Inferior parietal cortex (tissue), 1 donor: ENCODE measurements around the gene SMIM35.
"Not testable (repeated sequence)": the region's sequence is repeated elsewhere in the genome, so short reads cannot be mapped to it uniquely, and the experiment has no call there.

ENCODE experiments used
- DNase-seq: peaks from one replicate; pipeline ENCODE4 v3.0.0-alpha.2; 2016; ENCODE audit errors: extremely low spot score

Gene SMIM35

GRCh38 chr11:118033443-118033842 is 53.3 kb downstream of the SMIM35 start:
- no peak for DNase-seq

DNA sequence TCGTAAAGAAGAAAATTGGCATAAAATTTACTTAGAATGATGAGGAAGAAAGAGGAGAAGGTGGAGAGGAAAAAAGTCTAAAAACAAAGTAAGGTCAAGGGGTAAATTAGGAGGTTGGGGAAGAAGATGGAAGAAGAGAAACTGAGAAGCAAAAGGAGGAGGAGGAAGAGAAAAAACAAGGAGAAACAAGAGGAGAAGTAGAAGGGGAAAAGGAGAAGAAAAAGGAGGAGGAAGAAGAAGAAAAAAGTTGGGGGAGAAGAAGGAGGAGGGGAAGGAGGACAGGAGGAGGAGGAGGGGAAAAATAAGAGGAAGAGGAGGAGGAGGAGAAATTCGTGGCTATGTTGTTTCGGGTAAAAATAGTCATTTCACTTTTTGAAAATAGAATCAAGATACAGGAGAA is 58.1 kb downstream of the SMIM35 start:
- DNase-seq: no peak

GRCh38 chr11:118027694-118028093 is 59.1 kb downstream of the SMIM35 start:
- no peak for DNase-seq

GRCh38 chr11:118021146-118021545 is 65.6 kb downstream of the SMIM35 start:
- DNase-seq: no peak

- no peak for DNase-seq
Measured at GRCh38 chr11:118018401-118018800, 68.4 kb downstream of the SMIM35 start.

GRCh38 chr11:118017631-118018315 is 69.0 kb downstream of the SMIM35 start:
- DNase-seq: no peak

DNA sequence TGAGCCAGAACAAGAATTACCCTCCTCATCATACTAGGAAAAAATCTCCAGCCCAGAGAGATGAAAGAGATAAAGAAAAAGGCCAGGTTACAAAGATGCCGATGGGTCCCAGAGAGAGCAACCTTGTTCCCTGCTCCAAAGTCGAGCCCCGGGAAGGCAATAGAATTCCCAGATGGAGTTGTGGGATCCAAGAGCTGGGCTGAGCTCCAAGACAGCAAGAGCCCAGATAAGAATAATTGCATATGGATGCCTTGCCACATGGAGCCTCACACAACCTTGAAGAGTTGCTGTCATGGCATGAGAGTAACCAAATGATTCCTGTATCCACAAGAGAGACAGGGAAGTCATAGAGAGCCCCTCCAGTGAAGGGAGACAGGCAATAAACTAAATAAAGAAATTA is 69.7 kb downstream of the SMIM35 start:
- no peak for DNase-seq

- DNase-seq: no peak
Measured at GRCh38 chr11:118016104-118016503, 70.7 kb downstream of the SMIM35 start.

GRCh38 chr11:118015385-118015841 is 71.3 kb downstream of the SMIM35 start:
- DNase-seq: no peak

- DNase-seq: no peak
Measured at GRCh38 chr11:118014022-118014421, 72.7 kb downstream of the SMIM35 start.

GRCh38 chr11:118012083-118012669 is 74.6 kb downstream of the SMIM35 start:
- no peak for DNase-seq

DNA sequence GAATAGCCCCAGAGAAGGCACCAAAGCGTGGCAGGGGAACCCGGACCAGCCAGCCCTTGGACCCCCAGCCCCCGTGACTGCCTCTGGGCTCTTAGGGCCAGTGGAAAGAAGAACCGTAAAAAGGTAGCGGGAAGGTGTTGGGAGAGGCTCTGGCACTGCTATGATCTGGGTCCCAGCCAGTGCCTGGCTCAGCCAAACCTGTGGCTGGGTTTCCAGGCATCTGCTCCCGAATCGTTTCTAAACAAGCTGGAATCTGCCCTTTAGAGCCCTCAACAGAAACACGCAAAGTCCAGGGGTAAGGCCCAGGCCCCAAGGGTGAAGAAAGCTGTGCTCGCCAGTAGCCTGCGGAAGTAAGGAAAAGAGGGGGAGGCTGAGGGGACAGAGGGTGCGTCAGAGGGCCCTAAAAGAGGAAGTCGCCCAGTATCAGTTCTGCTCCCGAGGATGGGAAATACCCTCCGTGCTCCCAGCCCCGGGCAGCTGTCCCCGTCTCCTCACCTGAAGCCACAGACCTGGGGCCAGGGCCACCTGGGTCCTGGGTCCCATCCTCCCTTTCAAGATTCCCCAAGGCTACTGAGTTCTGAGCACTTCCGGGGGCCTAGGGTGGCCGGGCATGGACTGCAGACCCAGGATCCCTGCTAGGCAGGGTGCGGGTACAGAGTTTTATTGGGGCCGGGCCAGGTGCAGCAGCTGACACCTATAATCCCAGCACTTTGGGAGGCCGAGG is 75.9 kb downstream of the SMIM35 start:
- no peak for DNase-seq

DNA sequence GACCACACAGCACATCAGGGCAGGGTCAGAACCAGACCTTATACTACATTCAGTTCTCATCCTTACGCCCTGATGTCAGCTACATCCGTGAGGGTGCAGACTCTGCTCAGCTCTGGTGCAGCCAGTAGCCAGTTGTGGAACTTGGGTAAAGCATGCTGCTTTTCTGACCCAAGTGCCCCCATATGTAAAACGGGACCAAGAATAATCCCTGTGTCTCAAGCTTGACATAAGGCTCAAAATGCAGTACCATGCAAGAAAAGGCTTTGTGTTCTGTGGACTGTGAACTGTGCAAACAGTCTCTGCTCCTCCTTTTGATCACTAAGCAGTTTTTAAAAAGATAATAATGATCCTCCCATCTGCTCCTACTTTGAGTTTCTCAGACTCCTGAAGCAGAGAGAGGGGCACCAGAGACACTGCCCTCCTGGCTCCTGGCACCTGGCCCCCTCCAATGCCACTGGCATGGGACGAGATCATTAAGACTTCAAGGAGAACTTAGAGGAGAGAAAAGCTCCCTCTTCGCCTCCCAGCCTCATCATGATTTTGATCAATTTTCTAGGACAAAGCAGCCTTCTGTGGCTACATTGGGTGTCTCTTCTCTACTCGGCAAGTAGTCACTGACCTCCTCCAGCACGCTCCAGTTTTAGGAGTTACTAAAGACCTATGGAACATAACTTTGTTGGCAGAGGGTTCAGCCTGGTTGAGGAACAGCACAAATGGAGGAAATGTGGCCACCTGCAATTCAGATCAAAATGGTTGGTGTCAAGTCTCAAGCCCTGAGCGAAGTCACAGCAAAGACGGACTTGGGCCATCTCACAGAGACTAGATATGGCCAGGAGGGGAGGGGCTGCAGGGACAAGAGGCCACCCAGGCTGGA is 76.7 kb downstream of the SMIM35 start:
- DNase-seq: no peak

DNA sequence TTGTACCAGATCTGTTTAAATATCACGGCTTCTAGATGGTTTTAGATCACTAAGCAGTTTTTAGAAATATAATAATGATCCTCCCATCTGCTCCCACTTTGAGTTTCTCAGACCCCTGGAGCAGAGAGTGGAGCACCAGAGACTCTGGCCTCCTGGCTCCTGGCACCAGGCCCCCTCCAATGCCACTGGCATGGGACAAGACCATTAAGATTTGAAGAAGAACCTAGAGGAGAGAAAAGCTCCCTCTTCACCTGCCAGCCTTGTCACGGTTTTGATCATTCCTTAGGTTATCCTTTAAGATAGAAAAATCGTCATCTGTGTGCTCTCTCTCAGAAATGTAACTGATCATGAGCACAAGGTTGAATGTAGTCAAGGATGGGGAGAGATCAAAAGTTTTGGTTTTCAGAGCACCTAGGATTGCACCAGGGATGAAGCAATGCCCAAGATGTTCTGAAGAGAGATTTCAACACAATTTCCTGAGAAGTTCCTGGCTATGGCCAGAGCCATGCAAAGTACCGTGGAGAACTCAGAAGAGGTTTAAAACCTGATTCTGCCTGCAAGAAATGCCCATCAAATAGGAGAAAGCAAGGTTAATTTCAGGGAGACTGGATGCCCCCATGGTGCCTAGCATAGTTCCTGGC is 78.4 kb downstream of the SMIM35 start:
- DNase-seq: no peak

DNA sequence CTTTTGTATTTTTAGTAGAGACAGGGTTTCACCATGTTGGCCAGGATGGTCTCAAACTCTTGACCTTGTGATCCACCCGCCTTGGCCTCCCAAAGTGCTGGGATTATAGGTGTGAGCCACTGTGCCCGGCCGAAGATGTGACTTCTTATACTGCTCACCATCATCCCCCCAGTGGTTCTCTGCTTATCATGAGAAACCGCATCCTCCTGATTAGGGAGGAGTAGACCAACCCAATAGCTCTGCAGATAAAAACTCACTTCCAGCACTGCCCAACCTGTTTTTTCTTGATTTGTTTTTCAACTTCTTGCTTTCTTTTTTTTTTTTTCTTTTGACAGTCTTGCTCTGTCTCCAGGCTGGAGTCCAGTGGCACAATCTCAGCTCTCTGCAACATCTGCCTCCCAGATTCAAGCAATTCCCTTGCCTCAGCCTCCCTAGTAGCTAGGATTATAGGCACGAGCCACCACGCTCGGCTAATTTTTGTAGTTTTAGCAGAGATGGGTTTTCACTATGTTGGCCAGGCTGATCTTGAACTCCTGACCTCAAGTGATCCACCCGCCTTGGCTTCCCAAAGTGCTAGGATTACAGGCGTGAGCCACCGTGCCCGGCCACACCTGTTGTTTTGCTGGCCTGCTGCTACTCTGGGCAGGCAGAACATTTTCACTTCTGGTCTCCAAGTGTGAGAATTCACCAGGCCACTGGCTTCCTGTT is 79.0 kb downstream of the SMIM35 start:
- not testable (repeated sequence) for DNase-seq

DNA sequence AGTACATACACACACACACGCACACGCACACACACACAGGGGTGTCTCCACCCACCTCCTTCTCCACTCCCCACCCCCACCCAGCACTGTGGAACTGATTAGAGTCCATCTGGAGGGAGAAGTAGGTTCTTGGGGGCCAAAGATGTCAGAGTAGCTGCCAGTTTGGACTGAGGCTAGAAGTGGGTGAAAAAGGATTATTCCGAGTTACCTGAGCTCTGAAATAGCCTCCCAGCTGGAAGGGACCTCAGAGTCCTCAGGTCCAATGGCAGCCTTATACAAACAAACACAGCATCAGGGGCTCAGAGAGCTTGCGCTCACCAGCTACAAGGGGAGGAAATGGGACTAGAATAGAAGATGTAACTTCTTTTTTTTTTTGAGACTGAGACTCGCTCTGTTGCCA is 79.7 kb downstream of the SMIM35 start:
- no peak for DNase-seq

GRCh38 chr11:118006153-118006534 is 80.6 kb downstream of the SMIM35 start:
- no peak for DNase-seq

- DNase-seq: no peak
Measured at GRCh38 chr11:118005224-118006152, 81.3 kb downstream of the SMIM35 start.

GRCh38 chr11:118004543-118005223 is 82.1 kb downstream of the SMIM35 start:
- no peak for DNase-seq
